SKM-1 treated with dmso at 0.1 percent for 144 hours (cell line): ENCODE data around the gene CD14.
"Not testable (repeated sequence)": the region's sequence is repeated elsewhere in the genome, so short reads cannot be mapped to it uniquely, and the experiment has no call there.

Source experiments
- DNase-seq: peaks from one replicate; lab custom pipeline; 2025; ENCODE audit not compliant: unreplicated experiment; lab: John Stamatoyannopoulos, UW

The CD14 gene

DNA sequence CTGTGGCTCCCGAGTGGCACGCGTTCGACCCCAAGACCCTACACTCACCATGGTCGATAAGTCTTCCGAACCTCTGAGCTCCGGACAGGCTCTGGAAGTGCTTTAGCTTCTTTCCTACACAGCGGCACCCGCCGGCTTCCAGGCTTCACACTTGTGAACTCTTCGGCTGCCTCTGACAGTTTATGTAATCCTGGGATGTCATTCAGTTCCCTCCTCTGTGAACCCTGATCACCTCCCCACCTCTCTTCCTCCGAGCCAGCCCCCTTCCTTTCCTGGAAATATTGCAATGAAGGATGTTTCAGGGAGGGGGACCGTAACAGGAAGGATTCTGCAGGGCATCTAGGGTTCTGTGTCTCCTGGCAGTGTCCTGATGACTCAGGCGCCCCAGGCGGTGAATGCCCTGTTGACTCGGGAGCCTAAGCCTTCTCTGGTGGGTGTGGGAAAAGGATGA lies at the start of gene CD14:
Gene CD14, minus strand, starts transcription at position 155 of the 451 bp plus-strand sequence. Its CDS starts 104 bp downstream, at position 51.
- DNase-seq: no peak

DNA sequence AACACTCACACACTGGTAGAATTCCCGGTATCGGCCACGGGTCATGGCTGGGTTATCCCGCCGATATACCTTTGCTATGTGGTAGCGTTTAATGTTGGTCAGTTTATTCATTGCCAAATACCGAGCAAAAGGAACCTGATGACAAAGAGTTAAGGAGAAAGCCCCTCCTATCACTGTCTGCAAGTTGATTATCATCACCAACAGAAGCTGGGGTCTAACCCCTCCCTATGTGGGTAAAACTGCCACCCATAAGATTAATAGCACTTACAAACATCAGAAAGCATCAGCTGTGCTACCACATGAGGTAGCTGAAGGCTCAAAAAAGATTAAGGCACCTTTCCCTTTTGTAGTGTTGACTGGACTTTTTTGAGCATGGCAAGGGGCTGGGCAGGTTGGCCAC lies 46.0 kb upstream of the CD14 start:
- no peak for DNase-seq

DNA sequence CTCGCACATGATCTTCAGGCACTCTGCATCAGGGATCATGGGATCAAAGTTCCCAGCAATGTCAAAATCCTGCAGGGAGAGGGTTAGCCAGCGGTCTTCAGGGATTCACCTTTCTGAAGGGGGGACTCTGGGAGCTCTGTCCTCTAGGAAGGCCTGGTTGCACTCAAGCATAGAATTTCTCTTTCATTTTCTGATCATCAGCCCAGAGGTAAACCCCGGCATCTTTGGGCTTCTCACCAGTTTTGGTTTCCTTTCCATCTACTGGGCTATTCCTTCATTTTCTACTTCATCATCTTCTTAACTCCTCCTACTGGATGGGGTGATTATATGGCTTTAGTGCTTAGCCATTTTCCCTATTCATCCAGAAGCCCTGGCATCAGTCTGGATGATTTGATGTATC lies 45.0 kb upstream of the CD14 start:
- DNase-seq: no peak

DNA sequence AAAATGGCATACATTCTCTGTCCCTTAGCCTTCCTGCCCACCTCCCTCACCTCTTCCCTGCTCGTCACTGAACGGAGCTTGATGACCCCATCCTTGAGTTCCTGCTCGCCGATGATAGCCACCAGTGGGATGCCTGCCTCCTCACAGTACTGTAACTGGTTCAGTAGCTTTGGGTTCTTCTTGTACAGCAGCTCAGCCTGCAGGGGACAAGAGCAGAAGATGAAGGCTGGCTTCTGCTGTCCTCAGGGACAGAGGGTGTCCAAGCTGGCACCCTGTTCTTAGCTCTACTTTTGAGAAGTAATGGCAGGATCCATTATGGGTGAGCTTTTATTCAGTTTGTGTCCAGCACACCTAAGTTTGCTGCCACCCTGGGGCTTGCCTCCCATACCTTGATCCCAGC lies 41.7 kb upstream of the CD14 start:
- no peak for DNase-seq

DNA sequence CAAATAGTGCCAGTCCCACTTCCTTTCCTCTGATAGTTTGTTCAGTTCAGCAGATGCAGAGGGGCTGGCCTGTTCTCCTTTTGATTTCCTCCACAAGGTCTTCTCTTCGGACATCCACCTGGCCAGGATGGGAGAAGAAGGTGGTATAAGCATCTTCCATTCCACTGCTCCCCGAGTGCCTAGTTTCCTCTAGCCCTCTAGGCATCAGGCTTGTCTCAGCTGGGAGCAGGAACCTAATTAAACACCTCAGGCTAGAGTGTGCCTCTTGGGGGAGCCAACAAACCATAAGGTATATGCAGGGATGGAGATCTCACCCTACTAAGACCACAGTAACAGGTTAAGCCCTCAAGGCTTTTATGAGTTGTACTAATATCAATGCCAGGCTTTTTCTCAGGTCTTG lies 41.2 kb upstream of the CD14 start:
- no peak for DNase-seq

DNA sequence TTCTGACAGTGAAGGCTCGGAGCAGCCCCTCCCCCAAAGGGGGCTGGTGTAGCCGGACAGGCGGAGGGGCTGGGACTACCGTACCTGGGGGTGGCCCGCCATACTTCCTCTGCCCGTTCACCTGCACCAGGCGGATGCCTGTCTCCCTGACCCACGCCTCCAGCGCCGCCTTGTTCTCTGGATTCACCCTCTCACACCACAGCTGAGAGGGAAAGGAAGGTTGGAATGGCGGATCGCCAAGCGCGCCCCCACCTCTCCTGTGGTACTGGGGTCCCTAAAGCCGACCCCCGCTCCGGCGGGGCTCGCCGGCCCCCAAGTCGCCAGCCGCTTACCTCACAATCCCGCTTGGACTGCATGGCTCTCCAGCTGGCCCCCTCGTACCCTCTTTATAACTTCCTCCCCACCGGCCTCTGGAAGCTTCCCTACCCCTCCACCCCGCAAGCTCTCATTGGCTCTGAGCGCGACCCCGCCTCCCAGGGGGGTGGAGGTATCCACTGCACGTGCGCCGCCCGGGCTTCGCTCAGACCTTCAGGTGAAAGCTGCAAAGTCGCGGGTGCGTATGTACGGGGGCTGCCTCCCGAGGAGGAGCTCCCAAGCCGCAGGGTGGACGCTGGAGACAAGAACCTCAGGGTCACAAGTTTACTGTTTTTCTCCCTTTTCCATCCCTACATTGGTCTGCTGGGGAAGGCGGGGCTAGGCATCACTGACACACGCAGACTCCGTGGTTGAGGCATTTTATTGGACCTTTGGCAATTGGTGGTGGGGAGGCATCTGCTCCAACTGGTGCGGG lies 40.4 kb upstream of the CD14 start, which contains the start of gene DND1:
Gene DND1, minus strand, starts transcription at position 390 of the 790 bp plus-strand sequence. Its CDS starts 34 bp downstream, at position 356.
- no peak for DNase-seq

DNA sequence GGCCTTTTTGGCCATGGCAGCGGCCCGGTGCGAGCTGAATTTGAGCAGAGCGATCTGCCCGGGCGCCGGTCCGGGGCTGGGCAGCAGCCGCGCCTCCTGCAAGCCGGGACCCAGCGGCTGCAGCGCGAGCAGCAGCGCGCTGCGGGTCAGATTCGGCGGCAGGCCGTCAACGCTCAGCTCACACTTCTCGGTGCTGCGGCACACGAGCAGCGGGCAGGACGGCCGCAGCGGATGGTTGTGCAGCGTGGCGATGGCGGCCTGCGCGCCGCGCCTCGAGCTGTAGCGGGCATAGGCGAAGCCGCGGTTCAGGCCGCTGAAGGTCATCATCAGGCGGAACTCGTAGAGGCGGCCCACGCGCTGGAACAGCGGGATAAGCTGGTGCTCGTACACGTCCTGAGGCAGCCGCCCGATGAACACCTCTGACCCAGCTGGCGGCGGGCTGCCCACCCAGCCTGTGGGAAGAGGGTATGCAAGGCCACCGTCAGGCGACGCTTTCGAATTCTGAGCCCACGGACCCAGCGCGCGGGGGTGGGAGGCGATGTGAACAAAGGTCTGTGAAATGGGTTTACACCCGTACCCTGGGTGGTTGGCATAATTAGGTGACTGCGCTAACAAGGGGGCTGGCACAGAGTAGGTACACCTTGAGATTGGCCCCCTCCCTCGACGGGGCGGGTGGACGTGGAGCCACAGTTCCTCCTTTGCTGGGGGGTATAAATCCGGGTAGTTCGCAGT lies 39.6 kb upstream of the CD14 start:
- DNase-seq: no peak

DNA sequence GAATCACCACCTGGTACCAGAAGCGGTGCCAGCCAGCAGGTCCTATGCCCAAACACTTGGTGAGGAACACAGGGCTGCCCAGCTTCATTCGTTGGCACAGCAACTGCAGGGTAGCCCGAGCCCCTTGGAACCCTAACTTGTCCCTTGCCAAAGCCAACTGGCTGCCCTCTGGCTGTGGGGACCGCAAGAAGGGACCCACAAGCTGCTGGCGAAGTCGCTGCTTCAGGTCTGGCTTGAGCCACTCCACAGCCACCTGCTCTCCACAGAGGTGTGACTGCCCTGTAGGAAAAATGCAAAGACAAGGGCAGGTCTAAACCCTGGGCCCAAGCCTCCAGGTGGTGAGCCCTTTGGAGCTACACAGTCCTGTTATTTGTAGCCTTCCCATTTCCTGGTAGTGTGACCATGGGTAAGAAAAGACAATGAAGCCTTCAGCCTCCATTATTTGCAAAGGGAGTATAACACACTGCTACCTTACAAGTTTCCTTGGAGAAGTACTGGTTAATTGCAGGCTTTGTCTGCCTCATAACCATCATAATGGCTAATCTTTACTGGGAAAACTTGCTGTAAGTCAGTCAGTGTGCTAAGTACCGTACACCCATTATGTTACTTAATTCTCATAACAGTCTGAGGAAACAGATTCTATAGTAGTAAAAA lies 38.6 kb upstream of the CD14 start:
- DNase-seq: no peak

DNA sequence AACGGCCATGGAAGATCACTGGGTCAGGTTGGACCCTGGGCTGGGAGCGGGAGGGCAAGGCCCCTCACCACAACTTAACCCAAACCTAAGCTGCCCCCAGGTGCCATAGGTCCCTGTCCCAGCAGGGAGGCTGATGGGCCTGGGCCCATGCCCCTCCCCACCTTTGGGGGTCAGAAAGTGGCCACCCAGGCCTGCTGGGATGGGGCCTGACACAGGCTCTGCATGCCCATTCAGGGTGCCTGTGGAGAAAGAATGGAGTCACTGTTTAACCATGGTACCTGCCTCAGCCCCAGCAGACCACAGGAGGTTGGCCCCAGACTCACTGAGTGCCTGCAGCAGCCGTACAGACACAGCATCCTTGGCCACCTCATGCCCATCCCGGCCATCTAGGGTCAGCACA lies 38.1 kb upstream of the CD14 start:
- not testable (repeated sequence) for DNase-seq

DNA sequence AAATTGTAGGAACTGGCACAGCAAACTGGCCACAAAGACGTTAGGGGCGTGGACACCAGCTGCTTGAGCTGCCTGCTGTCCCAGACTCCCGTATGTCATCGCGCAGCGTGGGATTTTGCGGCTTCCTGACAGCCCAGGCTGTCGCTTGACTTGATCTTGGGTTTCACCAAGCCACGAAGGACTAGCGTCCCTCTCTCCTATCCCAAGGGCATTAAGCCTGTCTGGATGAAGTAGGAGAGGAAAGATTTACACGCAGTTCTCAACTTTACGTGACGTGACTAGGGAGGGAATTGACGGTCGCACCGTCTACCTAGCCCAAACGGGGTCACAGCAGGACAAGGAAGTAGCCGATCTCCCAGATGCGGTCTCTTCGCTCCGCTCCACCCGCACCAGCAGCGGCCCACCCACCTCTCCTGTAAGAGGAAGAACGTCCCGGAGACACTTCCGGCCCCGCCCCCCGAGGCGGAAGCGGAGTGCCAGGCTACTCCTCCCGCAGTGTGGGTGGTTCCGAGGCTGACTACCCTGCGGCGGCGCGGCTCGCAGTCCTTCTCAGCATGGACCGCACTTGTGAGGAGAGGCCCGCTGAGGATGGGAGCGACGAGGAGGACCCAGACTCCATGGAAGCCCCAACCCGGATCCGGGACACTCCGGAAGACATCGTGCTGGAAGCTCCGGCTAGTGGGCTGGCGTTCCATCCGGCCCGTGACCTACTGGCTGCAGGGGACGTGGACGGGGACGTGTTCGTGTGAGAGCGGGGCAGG lies 31.6 kb upstream of the CD14 start, which contains the start of gene WDR55:
Gene WDR55, plus strand, starts transcription at position 546 of the 761 bp plus-strand sequence. Its CDS starts 9 bp downstream, at position 555.
- DNase-seq: peak; percentile 96

DNA sequence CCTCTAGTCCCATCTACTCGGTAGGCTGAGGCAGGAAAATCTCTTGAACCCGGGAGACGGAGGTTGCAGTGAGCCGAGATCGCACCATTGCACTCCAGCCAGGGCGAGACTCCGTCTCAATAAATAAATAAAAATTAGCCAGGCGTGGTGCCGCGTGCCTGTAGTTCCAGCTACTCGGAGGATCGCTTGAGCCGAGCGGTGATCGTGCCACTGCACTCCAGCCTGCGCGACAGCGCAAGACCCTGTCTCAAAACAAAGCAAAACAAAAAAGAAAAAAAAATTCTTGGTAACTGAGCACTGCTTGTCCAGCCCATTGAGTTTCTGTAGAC lies 31.0 kb upstream of the CD14 start:
- DNase-seq: no peak

DNA sequence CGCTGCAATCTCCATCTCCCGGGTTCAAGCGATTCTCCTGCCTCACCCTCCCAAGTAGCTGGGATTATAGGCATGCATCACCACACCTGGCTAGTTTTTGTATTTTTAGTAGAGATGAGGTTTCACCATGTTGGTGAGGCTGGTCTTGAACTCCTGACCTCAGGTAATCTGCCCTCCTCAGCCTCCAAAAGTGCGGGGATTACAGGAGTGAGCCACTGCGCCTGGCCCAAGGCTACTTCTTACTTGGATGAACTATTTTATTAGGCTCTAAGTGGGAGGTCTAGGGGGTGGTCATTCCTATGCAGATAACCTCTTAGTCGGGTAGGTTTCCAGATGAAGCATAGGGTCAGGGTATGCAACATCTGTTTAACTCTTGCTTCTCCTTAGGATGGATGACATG lies 27.4 kb upstream of the CD14 start:
- not testable (repeated sequence) for DNase-seq

DNA sequence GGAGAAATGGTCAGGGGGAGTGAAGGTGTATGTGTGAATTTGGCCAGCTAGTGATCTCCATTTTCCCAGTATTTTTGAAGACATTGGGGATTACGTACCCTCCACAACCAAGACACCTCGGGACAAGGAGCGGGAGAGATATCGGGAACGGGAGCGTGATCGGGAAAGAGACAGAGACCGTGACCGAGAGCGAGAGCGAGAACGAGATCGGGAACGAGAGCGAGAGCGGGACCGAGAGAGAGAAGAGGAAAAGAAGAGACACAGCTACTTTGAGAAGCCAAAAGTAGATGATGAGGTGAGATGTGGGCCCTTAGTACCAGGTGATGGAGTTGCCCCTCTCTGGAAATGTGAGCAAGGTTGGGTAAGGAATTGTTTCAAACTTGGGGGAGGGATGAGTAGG lies 25.9 kb upstream of the CD14 start:
- DNase-seq: no peak

DNA sequence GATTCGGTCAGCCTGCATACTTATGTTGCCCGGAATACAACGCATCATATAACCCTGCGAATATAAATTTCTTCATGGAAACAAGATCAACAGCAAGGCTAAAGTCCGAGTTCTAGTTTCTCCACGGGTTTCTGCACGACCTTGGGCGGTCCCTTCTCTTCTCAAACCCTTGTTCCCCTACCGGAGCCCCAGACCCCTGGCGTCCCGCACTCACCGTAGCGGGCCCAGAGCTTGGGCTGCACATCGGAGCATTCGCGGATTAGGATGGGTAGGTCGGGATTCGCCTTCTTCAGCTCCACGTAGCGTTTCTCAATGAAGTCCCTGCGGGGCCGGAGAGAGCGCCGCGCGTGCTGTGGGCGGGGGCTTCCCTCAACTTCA lies 14.1 kb upstream of the CD14 start:
- no peak for DNase-seq

DNA sequence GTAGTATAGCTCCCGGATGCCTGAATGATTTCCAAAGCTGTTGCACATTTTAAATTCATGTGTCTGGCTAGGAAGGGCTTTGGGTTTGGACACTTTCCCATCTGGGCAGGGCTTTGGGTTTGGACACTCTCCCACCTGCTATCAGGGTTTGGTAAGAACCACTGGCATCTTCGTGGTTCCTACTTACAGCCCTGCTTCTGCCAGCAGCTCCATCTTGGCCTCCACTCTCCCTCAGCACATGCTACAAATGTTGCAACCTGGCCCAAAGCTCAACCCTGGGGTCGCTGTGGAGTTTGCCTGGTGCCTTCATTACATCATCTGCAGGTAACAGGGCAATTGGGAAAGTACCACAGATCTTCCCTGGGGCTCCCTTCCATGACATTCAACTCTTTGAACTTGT lies 9.7 kb upstream of the CD14 start:
- no peak for DNase-seq

DNA sequence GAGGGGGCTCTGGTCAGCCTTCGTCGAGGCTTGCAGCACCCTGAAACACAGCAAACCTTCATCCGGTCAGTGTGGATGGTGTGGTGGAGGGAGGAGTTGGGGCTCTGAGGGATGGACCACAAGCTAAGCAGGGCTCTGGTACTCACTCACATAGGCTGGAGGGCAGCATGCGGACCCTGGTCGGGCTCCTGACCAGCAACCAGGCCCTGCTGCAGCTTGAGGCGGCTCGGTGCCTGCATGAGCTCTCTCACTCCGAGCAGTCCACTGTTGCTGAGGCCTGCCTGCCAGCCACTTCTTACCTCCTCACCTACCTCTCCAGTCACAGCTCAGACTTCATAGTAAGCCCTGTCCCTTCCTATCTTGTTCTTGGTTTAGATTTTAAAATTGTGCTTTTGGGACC lies 8.7 kb upstream of the CD14 start:
- no peak for DNase-seq

DNA sequence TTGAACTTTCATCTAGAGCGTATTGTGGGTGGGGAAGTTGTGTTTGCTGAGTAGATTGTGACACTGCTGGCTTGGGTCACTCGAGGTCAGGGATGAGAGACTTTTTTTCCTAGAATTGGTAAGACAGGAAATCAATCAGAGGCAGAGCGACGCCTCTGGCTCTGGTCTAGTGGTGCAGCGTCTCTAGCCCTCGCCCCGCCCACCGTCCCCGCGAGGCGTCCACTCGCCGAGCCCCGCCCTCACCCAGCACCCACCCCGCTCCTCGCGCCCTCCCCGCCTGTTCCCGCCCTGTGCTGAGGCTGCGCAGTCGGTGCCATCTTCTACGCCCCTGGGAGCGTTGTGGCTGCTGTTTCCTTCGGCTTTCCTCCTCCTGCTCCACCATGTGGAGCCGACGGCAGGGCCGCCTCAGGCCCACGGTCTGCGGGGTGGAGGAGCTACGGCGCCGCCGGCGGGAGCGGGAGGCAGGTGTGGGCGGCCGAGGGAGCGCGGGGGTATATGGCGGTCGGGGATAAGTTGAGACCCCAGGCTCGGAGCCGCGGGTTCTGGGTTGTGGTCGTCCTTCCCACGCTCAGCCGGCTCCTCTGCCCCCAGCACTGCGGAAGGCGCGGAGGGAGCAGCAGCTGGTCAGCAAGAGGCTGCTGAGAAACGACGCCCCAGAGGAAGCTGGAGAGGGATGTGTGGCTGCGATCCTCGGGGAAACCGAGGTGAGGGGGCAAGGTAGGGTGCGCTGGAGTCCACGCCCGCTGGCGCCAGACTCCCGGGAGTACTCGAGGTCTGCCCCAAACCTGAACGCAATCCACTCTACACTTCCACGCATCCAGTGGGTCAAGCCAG lies 6.4 kb upstream of the CD14 start, which contains the start of gene TMCO6:
Gene TMCO6, plus strand, starts transcription at position 304 of the 834 bp plus-strand sequence. Its CDS starts 77 bp downstream, at position 381.
- peak; percentile 99 for DNase-seq

DNA sequence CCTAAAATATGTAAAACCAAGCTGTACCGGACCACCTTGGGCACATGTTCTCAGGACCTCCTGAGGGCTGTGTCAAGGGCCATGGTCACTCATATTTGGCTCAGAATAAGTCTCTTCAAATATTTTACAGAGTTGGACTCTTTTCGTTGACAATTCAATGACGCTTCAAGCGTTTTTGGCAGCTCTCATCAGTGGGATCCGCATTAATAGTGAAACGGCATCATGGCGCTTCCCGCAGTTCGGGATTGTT lies 5.8 kb upstream of the CD14 start:
- DNase-seq: not testable (repeated sequence)

DNA sequence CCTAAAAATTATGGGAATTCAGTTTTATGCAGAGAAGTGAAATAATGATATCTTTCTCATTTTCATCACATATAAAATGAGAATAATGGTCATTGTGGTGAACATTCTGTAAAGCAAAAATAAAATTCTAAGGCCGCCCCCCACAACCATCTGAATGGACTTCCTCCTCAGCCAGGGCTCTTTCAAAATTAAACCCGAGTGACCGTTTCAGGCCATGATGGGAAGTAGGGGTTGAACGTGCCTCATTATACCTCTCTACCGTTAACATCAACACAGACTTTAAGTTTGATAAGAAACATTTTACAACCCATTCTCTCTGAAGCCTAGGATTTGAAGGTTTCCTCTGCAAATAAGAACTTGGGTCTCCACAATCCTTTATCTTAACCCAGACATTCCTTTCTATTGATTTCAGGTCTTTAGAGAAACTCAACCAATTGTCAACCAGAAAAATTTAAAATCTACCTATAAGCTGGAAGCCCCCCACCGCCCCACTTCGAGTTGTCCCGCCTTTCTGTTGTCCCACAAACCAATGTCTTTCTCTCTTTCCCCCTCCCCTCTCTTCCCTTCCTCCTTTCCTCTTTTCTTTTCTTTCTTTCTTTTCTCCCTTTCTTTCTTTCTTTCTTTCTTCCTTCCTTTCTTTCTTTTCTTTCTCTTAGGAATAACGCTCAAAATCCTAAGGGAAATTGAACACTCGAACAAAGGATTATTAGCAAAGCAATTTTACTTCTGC lies 4.6 kb upstream of the CD14 start:
- no peak for DNase-seq
